GM12878 (cell line): Measurements from ENCODE around the gene HSFX4. TPM values are rescaled to one million over a fixed set of nuclear protein-coding genes. Genes with fewer than 3 reads are reported as not detected.
"Not testable (repeated sequence)": the region's sequence is repeated elsewhere in the genome, so short reads cannot be mapped to it uniquely, and the experiment has no call there.

Experiments used
- ATAC-seq: fragments of 200-7000 bp; cut with Tn5 transposase; 3 replicates; pipeline ENCODE4 v1.9.1; 2020; ENCODE audit warnings: mild to moderate bottlenecking, moderate library complexity
- BruUV-seq: library from RNA; stranded (reverse); fragments of 400-500 nt; replicated peaks from 2 replicates; lab custom pipeline; 2021; lab: Mats Ljungman, UMichigan
- CTCF ChIA-PET: fragments of 300-600 bp; sonication (Branson Sonifier 250); formaldehyde crosslinking; extraction: SDS; loops from one replicate; lab custom pipeline; 2021; ENCODE audit warnings: inconsistent platforms; lab: Yijun Ruan, JAX
- POLR2A ChIA-PET: fragments of 350-600 bp; formaldehyde crosslinking; extraction: SDS; loops from one replicate; lab custom pipeline; 2021; ENCODE audit warnings: inconsistent platforms; lab: Charles Lee
- RAD21 ChIA-PET: fragments of 300-600 bp; sonication (Branson Sonifier 250); formaldehyde crosslinking; loops from one replicate; lab custom pipeline; 2023; ENCODE audit warnings: antibody characterized with exemption; ENCODE audit not compliant: unreplicated experiment; lab: Charles Lee
- SMC1A ChIA-PET: fragments of 300-600 bp; sonication (Branson Sonifier 250); formaldehyde crosslinking; loops from one replicate; lab custom pipeline; 2023; ENCODE audit not compliant: unreplicated experiment, uncharacterized antibody; lab: Charles Lee
- DNase-seq: peaks from one replicate; pipeline ENCODE4 v3.0.0-alpha.2; 2011; ENCODE audit warnings: low read depth, low spot score
- FAIRE-seq: peaks from 3 replicates; lab custom pipeline; 2011; peaks lifted over from hg19 to GRCh38; lab: Jason Lieb, UNC
- H2AFZ ChIP-seq: 2 replicates; pipeline ENCODE4 v1.6.0; 2011; ENCODE audit warnings: low read depth, low read length, control low read depth; ENCODE audit not compliant: control insufficient read depth
- H3K27ac ChIP-seq: 2 replicates; pipeline ENCODE4 v1.5.1; 2011; ENCODE audit warnings: control low read depth; ENCODE audit not compliant: control insufficient read depth, insufficient read depth
- H3K27me3 ChIP-seq, 2 experiments: replicated peaks in 1 of 2; 2 replicates each; pipeline versions ENCODE4 v1.6.0 to v1.6.1; 2011; ENCODE audit warnings: low read length in 1 of 2; ENCODE audit not compliant: control insufficient read depth in 2 of 2, insufficient read depth in 2 of 2
- H3K36me3 ChIP-seq, 2 experiments: 2 replicates each; pipeline ENCODE4 v1.5.1; 2011; ENCODE audit warnings: low read length in 1 of 2; ENCODE audit not compliant: control insufficient read depth in 2 of 2, insufficient read depth in 2 of 2
- H3K4me1 ChIP-seq: 2 replicates; pipeline ENCODE4 v1.6.1; 2011; ENCODE audit warnings: mild to moderate bottlenecking, low read length, moderate library complexity, mixed read lengths; ENCODE audit not compliant: control insufficient read depth, insufficient read depth
- H3K4me2 ChIP-seq: 2 replicates; pipeline ENCODE4 v1.6.0; 2011; ENCODE audit warnings: control low read depth; ENCODE audit not compliant: control insufficient read depth, insufficient read depth
- H3K4me3 ChIP-seq: fragments of 200-600 bp; sonication (generic); 2 replicates; pipeline ENCODE4 v1.5.1; 2016
- H3K79me2 ChIP-seq: 2 replicates; pipeline ENCODE4 v1.6.0; 2011; ENCODE audit warnings: low read length; ENCODE audit not compliant: control insufficient read depth, insufficient read depth
- H3K9ac ChIP-seq: 2 replicates; pipeline ENCODE4 v1.8.0; 2011; ENCODE audit warnings: low read length, control low read depth, mixed read lengths; ENCODE audit not compliant: control insufficient read depth, insufficient read depth
- H3K9me3 ChIP-seq: replicated peaks from 3 replicates; pipeline ENCODE4 v1.5.1; 2011; ENCODE audit warnings: mild to moderate bottlenecking, low read length; ENCODE audit not compliant: control insufficient read depth, insufficient read depth
- H4K20me1 ChIP-seq: 2 replicates; pipeline ENCODE4 v1.6.0; 2011; ENCODE audit not compliant: control insufficient read depth, insufficient read depth
- CBX3 ChIP-seq: fragments of 200-600 bp; sonication (generic); IDR thresholded peaks from 2 replicates; pipeline ENCODE4 v1.6.1; 2016; ENCODE audit warnings: low read depth, borderline replicate concordance
- CHD1 ChIP-seq: IDR thresholded peaks from 2 replicates; pipeline ENCODE4 v1.6.1; 2012; ENCODE audit warnings: low read depth, low read length, improper control_type of control experiment
- HDAC2 ChIP-seq: fragments of 200-600 bp; sonication (generic); IDR thresholded peaks from 2 replicates; pipeline ENCODE4 v1.6.1; 2017
- HDGF ChIP-seq: fragments of 450-650 bp; IDR thresholded peaks from 2 replicates; pipeline ENCODE4 v1.6.1; 2016; ENCODE audit warnings: antibody characterized with exemption
- MTA2 ChIP-seq: fragments of 450-650 bp; IDR thresholded peaks from 2 replicates; pipeline ENCODE4 v1.6.1; 2016; ENCODE audit warnings: low read depth, mild to moderate bottlenecking, moderate library complexity
- NFXL1 ChIP-seq: fragments of 450-650 bp; IDR thresholded peaks from 2 replicates; pipeline ENCODE4 v1.6.1; 2017; ENCODE audit warnings: antibody characterized with exemption, mild to moderate bottlenecking, borderline replicate concordance
- POLR2AphosphoS2 ChIP-seq: IDR thresholded peaks from 2 replicates; pipeline ENCODE4 v1.6.1; 2011; ENCODE audit warnings: low read depth, mild to moderate bottlenecking, low read length, improper control_type of control experiment, moderate library complexity
- RB1 ChIP-seq: fragments of 450-650 bp; formaldehyde crosslinking; IDR thresholded peaks from 2 replicates; pipeline ENCODE4 v1.6.1; 2017; ENCODE audit warnings: mild to moderate bottlenecking, borderline replicate concordance
- SPI1 ChIP-seq: IDR thresholded peaks from 2 replicates; pipeline ENCODE4 v1.6.1; 2011; ENCODE audit warnings: low read depth, mild to moderate bottlenecking, low read length, moderate library complexity, borderline replicate concordance; ENCODE audit not compliant: insufficient read depth
- TARDBP ChIP-seq: IDR thresholded peaks from 2 replicates; pipeline ENCODE4 v1.6.1; 2016; ENCODE audit warnings: borderline replicate concordance
- YY1 ChIP-seq: IDR thresholded peaks from 2 replicates; pipeline ENCODE4 v1.6.1; 2011; ENCODE audit warnings: low read depth, mild to moderate bottlenecking, low read length
- ZBTB40 ChIP-seq: fragments of 450-650 bp; IDR thresholded peaks from 2 replicates; pipeline ENCODE4 v1.6.1; 2016; ENCODE audit warnings: mild to moderate bottlenecking, moderate library complexity, borderline replicate concordance
- ZNF622 ChIP-seq: fragments of 450-650 bp; IDR thresholded peaks from 2 replicates; pipeline ENCODE4 v1.6.1; 2017; ENCODE audit warnings: mild to moderate bottlenecking, inconsistent platforms
- WGBS: methylation state at CpG from one replicate; pipeline ENCODE4 v1.1.6; 2016; ENCODE audit warnings: low lambda C conversion rate; ENCODE audit not compliant: insufficient replicate concordance, insufficient coverage; ENCODE audit errors: missing lambda C conversion rate; 5-methylcytosine and 5-hydroxymethylcytosine counted together
- in situ Hi-C: fragments of 300-500 bp; cut with MboI; formaldehyde crosslinking; loops from 9 replicates; pipeline ENCODE4 v1.14.3; 2018; ENCODE audit warnings: mixed read lengths
- intact Hi-C: fragments of 100-400 bp; cut with micrococcal nuclease; formaldehyde crosslinking; loops from one replicate; pipeline ENCODE4 v1.14.2; 2022; ENCODE audit not compliant: unreplicated experiment
- polyA plus RNA-seq, 11 experiments: library from polyadenylated mRNA; depleted of rRNA in 4 of 11; unstranded in 6 of 11; stranded (reverse) in 5 of 11; fragments of >200 nt; fragmentation: Nextera tagmentation in 4 of 11; fragmentation: Illumina TruSeq in 1 of 11; extraction: Ambion mirVana in 4 of 11; extraction: Trizol in 1 of 11; gene quantifications; 1 replicate in 1 of 11; 2 replicates in 10 of 11; pipeline versions ENCODE4 v1.2.1 to v1.2.3, GENCODE V29; 2011 to 2016; ENCODE audit warnings: inconsistent platforms in 2 of 11, missing spikeins in 2 of 11, low read depth in 1 of 11
- total RNA-seq, 4 experiments: library from RNA; depleted of rRNA in 3 of 4; stranded (reverse); fragments of >200 nt in 3 of 4; fragmentation: Illumina TruSeq in 1 of 4; extraction: Trizol in 1 of 4; gene quantifications; 2 replicates each; pipeline versions ENCODE4 v1.2.1 to v1.2.3, GENCODE V29; 2013 to 2021
- TF ChIP-seq, protein P1 (sequence below): fragments of 450-650 bp; IDR thresholded peaks from 2 replicates; pipeline ENCODE4 v1.6.1; 2017; ENCODE audit warnings: mild to moderate bottlenecking, moderate library complexity

Gene HSFX4
- total and polyA plus RNA-seq, 10 of the 15 experiments (the other 5 are each of a cell fraction or from before 2014, with no cell fraction given) = 0.11 to 0.24 (median 0.21) TPM; not detected in 6

DNA sequence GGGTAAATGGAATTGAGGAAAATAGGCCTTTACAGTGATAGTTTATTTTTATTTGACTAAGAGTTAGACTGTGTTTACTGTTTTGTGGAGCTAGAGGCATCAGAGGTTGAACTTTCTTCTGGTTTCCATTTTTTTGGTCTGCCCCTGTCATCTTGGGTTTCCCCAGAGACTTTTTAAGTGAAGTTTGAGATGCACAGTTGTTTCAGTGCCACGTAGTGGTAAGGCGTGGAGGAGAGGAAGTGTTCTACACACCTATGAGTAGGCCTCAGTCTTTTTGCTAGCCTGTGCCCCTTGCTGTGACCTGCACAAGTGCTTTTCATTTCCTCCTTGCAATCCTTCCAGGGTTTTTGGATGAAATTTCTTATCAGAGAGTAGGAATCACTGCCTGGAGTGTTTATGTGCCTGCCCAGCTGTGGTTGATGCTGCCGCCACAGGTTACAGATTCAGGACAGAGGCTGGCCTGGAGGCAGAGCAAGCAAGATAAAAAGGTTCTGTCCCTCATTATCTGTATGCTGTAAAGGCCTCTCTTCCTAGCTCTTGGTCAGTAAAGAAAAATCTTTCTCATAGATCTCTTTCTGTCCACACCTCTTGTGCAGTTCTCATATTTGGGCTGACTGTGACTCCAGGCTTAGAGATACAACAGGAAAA is 12.5 kb upstream of the HSFX4 start (continued):
- TF ChIP-seq NFXL1 (no peak), YY1 (no peak), HDAC2 (no peak), MTA2 (0 out of 2 replicates have a peak, but pooled peaks have one; percentile 16), CHD1 (no peak), SPI1 (peak; percentile 64; the same call in 1 of the 2 replicates), ZNF622 (no peak), CBX3 (no peak), HDGF (no peak), TARDBP (no peak), ZBTB40 (no peak), POLR2AphosphoS2 (no peak), RB1 (no peak)
- TF ChIP-seq, protein P1, sequence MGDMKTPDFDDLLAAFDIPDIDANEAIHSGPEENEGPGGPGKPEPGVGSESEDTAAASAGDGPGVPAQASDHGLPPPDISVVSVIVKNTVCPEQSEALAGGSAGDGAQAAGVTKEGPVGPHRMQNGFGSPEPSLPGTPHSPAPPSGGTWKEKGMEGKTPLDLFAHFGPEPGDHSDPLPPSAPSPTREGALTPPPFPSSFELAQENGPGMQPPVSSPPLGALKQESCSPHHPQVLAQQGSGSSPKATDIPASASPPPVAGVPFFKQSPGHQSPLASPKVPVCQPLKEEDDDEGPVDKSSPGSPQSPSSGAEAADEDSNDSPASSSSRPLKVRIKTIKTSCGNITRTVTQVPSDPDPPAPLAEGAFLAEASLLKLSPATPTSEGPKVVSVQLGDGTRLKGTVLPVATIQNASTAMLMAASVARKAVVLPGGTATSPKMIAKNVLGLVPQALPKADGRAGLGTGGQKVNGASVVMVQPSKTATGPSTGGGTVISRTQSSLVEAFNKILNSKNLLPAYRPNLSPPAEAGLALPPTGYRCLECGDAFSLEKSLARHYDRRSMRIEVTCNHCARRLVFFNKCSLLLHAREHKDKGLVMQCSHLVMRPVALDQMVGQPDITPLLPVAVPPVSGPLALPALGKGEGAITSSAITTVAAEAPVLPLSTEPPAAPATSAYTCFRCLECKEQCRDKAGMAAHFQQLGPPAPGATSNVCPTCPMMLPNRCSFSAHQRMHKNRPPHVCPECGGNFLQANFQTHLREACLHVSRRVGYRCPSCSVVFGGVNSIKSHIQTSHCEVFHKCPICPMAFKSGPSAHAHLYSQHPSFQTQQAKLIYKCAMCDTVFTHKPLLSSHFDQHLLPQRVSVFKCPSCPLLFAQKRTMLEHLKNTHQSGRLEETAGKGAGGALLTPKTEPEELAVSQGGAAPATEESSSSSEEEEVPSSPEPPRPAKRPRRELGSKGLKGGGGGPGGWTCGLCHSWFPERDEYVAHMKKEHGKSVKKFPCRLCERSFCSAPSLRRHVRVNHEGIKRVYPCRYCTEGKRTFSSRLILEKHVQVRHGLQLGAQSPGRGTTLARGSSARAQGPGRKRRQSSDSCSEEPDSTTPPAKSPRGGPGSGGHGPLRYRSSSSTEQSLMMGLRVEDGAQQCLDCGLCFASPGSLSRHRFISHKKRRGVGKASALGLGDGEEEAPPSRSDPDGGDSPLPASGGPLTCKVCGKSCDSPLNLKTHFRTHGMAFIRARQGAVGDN = peak; percentile 45; the same call in 1 of the 2 replicates
- TF ChIP-seq, all 136 proteins: peak for 12

DNA sequence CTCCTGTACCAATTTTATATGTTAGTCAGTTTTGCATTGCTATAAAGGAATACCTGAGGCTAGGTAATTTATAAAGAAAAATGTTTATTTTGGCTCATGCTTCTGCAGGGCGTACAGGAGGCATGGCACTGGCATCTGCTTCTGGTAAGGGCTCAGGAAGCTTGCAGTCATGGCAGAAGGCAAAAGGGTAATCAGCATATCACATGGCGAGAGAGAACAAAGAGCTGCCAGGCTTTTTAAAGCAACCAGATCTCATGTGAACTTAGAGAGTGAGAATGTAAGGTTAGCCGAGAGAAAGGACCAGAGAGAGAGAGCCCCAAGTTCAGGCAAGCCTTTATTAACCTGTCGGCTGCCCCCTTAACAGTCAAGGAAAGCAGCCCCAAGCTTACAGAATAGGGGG is 5.5 kb upstream of the HSFX4 start:
- POLR2A ChIA-PET, in situ Hi-C loops, CTCF ChIA-PET, FAIRE-seq, RAD21 ChIA-PET, H3K4me2 ChIP-seq, H3K4me3 ChIP-seq, ATAC-seq, H3K27me3 ChIP-seq, DNase-seq, H3K27ac ChIP-seq, H3K9ac ChIP-seq, BruUV-seq, H2AFZ ChIP-seq, H3K4me1 ChIP-seq, H3K79me2 ChIP-seq, H3K36me3 ChIP-seq, SMC1A ChIA-PET, H4K20me1 ChIP-seq, intact Hi-C loops, H3K9me3 ChIP-seq: not testable (repeated sequence)
- no CpG with 5 or more reads among the region's 4 CpGs for WGBS
